Ishikawa (cell line): Measurements from ENCODE around the gene SLC22A15.

ENCODE experiments used
- CEBPB ChIP-seq: IDR thresholded peaks from 2 replicates; pipeline ENCODE4 v1.6.1; 2012
- CREB1 ChIP-seq: IDR thresholded peaks from 2 replicates; pipeline ENCODE4 v1.6.1; 2012; ENCODE audit warnings: low read depth
- EGR1 ChIP-seq: IDR thresholded peaks from 2 replicates; pipeline ENCODE4 v1.6.1; 2012
- EP300 ChIP-seq: IDR thresholded peaks from 2 replicates; pipeline ENCODE4 v1.6.1; 2012; ENCODE audit warnings: borderline replicate concordance
- FOXM1 ChIP-seq: IDR thresholded peaks from 2 replicates; pipeline ENCODE4 v1.6.1; 2012; ENCODE audit warnings: low read depth, borderline replicate concordance
- MAX ChIP-seq: IDR thresholded peaks from 2 replicates; pipeline ENCODE4 v1.6.1; 2012
- NFIC ChIP-seq: IDR thresholded peaks from 2 replicates; pipeline ENCODE4 v1.6.1; 2012
- RAD21 ChIP-seq: IDR thresholded peaks from 2 replicates; pipeline ENCODE4 v1.6.1; 2012; ENCODE audit warnings: low read depth
- REST ChIP-seq: IDR thresholded peaks from 2 replicates; pipeline ENCODE4 v1.6.1; 2012; ENCODE audit warnings: low read depth, mild to moderate bottlenecking
- TAF1 ChIP-seq: IDR thresholded peaks from 2 replicates; pipeline ENCODE4 v1.6.1; 2012; ENCODE audit warnings: low read depth, mild to moderate bottlenecking
- TCF12 ChIP-seq: IDR thresholded peaks from 2 replicates; pipeline ENCODE4 v1.6.1; 2012; ENCODE audit warnings: low read depth
- TEAD4 ChIP-seq: IDR thresholded peaks from 2 replicates; pipeline ENCODE4 v1.6.1; 2012
- USF1 ChIP-seq: IDR thresholded peaks from 2 replicates; pipeline ENCODE4 v1.6.1; 2012
- YY1 ChIP-seq: IDR thresholded peaks from 2 replicates; pipeline ENCODE4 v1.6.1; 2012; ENCODE audit warnings: low read depth
- ZBTB7A ChIP-seq: IDR thresholded peaks from 2 replicates; pipeline ENCODE4 v1.6.1; 2012; ENCODE audit warnings: low read depth

The SLC22A15 gene

GRCh38 chr1:115987623-115988022, 11.3 kb downstream of the SLC22A15 start:
- no peak for TF ChIP-seq EGR1
- no peak for TF ChIP-seq ZBTB7A
- no peak for TF ChIP-seq CREB1
- TF ChIP-seq USF1: no peak
- no peak for TF ChIP-seq TEAD4
- no peak for TF ChIP-seq EP300
- TF ChIP-seq MAX: no peak
- TF ChIP-seq TAF1: no peak
- no peak for TF ChIP-seq TCF12
- TF ChIP-seq FOXM1: no peak
- TF ChIP-seq RAD21: no peak
- TF ChIP-seq REST: no peak
- TF ChIP-seq NFIC: no peak
- TF ChIP-seq YY1: no peak
- TF ChIP-seq CEBPB: no peak

- TF ChIP-seq CREB1 (no peak), CEBPB (no peak), TEAD4 (no peak), NFIC (no peak), EP300 (no peak), MAX (no peak), ZBTB7A (no peak), REST (no peak), USF1 (no peak), TCF12 (no peak), RAD21 (no peak), YY1 (no peak), FOXM1 (no peak), TAF1 (no peak), EGR1 (no peak)
Measured at GRCh38 chr1:115988953-115989352, 12.6 kb downstream of the SLC22A15 start.

GRCh38 chr1:115989699-115990098, 13.4 kb downstream of the SLC22A15 start:
- no peak for TF ChIP-seq ZBTB7A

- TF ChIP-seq EP300 (no peak), YY1 (no peak), MAX (no peak), USF1 (no peak), REST (no peak), TCF12 (no peak), FOXM1 (no peak), RAD21 (no peak), EGR1 (no peak), TAF1 (no peak), CREB1 (no peak), TEAD4 (no peak)
Measured at GRCh38 chr1:115991909-115992308, 15.6 kb downstream of the SLC22A15 start.
